NCI-H1105 treated with DMSO at 0.1 percent for 48 hours (cell line): ENCODE data around the gene SHISA9.
"Not testable (repeated sequence)": the region's sequence is repeated elsewhere in the genome, so short reads cannot be mapped to it uniquely, and the experiment has no call there.

Source experiments
- DNase-seq: peaks from one replicate; lab custom pipeline; 2025; lab: John Stamatoyannopoulos, UW

SHISA9 gene

DNA sequence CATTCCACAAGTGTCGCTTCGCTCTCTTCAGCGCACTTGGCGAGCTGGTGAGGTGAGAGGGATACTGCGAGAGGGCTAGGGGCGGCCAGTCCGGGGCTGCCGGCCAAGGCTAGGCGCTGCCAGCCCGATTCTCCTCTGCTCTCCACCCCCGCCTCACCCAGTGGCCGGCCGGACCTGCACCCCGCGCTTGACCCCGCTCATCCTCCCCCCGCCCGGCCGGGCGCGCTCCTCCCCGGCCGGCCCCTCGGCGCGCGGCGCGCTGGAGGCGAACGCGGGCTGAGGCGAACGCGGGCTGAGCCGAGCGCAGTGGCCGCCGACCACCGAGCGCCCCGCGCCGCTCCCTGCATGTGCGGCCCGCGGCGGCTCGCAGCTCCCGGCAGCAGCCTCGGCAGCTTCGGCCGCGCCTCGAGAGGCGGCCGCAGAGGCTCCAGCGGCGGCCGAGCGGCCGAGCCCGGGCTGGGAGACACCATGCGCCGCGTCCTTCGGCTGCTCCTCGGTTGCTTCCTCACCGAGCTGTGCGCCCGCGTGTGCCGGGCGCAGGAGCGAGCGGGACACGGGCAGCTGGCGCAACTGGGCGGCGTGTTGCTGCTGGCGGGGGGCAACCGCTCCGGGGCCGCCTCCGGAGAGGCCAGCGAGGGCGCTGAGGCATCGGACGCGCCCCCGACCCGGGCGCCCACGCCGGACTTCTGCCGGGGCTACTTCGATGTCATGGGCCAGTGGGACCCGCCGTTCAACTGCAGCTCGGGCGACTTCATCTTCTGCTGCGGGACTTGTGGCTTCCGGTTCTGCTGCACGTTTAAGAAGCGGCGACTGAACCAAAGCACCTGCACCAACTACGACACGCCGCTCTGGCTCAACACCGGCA, at the start of gene SHISA9:
Gene SHISA9 (plus strand): TSS at position 2 of the 865 bp plus-strand sequence.
- DNase-seq, result no peak

DNA sequence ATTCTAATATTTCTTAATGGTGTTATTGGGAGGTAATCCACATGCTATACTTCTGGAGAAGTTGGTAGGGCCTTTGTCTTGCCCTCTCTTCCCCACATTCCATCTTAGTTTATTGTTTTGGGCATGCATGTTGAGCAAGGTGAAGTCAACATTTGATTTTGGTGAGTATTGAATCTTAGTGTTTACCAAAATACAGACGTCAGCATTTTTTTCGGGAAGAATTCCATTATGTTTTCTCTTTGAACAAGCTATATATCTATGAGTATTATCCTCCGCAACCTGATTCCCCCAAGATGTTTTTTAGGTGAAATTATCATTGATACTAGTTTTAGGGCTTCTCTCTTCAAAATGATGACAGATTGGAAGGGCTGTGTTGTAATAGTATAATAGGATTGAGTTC, 47.4 kb upstream of the SHISA9 start:
- no peak for DNase-seq

DNA sequence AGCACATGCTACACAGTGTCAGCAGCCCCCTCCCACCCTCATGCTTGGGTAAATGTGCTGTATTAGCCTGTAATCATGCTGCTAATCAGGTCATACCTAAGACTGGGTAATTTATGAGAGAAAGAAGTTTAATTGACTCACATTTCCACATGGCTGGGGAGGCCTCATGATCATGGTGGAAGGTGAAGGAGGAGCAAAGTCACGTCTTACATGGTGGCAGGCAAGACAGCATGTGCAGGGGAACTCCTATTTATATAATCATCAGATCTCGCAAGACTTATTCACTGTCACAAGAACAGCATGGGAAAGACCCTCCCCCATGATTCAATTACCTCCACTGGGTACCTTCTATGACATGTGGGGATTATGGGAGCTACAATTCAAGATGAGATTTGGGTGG, 44.0 kb upstream of the SHISA9 start:
- DNase-seq, result not testable (repeated sequence)

DNA sequence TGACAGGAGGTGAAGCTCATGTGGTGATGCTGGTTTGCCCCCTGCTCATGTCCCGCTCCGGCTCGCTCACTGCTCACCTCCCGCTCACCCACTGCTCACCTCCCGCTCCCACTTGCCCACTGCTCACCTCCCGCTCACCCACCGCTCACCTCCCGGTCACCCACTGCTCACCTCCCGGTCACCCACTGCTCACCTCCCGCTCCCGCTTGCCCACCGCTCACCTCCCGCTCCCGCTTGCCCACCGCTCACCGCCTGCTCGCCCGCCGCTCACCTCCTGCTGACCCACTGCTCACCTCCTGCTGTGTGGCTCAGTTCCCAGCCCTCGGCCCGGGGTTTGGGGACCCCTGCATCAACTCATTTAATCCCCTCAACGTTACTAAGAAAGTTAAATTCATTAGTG, 39.1 kb upstream of the SHISA9 start:
- no peak for DNase-seq

DNA sequence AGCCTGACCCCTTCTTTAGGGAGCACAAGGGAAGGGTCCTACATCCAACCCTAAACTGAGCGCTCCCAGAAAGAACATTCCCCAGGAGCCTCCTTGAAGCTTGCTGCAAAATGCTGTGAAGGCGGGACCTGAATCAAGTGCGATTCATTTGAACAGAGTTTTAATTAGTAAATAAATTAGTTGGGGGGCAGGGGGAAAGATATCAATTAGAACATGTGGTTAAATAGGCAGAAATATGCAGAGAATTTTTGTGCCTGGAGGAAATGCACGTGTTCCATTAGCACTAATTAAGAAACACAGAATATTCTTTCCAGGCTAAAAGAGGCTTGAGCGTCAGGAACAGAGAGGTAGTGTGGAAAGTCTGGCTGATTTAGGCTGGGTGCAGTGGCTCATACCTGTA, 38.5 kb upstream of the SHISA9 start:
- DNase-seq, result no peak

DNA sequence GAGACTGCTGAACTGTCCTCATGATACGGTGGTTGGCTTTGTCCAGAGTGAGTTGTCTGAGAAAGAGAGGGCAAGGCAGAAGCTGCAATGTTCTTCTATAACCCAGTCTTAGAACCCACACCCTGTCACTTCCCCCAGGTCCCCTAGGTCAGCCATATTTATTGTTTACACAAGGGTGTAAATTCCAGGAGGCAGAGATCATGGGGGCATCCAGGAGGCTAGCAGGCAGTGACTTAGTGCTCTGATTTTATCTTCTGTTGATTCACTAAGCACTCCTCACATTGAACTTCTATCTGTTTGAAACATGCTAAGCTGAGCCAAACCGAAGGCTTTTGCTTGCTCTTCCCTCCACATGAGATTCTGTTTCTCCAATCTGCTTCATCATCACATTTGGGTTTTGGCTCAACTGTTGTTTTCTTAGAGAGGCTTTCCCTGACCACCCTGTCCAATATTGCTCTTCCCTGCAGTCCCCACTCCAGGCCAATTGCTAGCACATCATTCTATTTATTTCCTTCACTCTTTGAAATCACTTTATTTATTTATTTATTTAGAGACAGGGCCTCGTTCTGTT, 34.3 kb upstream of the SHISA9 start:
- no peak for DNase-seq

DNA sequence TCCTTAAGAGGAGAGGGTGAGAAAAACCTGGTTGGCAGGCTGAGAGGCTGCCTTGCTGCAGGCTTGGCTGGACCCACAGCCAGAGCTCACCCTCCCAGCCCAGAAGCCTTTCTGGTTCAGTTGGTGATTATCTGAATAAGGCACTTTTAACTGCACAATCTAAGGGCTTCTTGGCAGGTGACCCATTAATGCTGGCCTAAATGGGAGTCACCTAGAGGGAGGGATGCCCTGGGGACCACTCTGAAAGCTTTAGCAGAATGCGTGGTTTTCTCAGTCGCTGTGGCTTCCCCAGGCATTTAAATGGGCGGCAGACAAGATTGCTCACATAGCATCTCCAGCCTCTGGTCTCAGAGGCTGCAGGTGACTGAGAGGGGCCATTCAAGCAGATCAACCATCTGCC, 33.2 kb upstream of the SHISA9 start:
- peak; percentile 60 for DNase-seq

DNA sequence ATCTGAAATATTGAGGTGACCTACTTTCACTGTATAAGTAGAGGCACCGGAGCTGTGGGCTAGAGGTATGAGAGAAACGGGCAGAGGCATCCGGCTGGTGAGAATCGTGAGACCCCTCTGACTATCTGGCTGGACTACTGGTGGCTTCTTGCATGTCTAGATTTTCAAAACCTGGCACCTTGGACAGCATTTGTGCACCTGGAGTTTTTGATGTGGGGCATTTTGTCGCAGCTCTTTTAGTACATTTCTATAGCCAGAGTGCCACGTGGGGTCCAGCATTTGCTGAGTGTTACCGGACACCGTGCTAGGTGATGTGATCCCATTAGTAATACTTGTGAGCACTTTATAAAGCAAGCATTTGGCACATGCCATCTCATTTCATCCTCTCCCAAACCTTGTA, 32.6 kb upstream of the SHISA9 start:
- DNase-seq, result no peak

DNA sequence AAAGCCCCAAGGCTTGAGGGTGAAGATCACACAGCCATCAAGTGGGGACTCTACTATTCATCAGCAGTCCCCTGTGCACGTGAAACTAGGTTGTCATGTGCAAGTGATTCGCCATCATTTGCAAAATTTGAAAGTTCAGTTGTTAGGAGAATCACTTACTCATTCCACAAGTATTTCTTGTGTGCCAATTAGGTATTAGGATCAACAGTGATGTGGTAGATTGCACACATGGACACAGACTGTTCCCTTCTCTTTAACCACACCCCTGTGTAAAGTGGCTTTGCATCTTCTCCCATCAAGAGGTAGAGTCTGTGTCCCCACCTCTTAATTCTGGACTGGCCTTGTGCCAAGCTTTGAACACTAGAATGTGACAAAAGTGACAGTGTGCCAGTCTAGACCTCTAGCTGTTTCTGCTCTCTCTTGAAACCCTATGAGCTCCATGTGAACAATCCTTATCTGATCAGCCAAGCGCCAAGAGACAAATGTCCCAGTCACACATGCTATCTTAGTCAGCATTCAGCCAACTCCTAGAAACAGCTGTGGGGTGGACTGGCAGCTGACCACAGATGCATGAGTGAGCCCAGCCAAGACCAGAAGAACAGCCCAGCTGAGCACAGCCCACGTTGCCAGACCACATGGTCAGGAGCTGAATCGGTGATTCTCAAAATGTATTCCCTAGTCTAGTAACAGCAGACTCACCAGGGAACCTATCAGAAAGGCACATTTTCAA, 31.5 kb upstream of the SHISA9 start:
- DNase-seq, result peak; percentile 14

DNA sequence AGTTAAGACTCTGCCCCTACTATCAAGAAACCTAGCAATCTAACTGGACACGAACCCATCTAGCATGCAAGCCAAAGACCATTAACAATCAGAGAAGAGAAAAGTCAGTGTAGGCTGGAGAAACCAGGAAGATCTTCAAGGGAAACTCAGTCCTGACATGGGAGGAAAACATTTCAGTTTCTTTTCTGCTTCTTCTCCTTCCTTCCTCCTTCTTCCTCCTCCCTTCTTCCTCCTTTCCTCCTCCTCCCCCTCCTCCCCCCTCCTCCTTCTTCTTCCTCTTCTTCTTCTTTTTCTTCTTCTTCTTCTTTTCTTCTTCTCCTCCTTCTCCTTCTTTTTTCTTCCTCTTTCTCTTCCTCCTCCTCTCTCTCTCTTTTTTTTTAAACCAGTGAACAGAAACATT, 29.6 kb upstream of the SHISA9 start:
- no peak for DNase-seq

DNA sequence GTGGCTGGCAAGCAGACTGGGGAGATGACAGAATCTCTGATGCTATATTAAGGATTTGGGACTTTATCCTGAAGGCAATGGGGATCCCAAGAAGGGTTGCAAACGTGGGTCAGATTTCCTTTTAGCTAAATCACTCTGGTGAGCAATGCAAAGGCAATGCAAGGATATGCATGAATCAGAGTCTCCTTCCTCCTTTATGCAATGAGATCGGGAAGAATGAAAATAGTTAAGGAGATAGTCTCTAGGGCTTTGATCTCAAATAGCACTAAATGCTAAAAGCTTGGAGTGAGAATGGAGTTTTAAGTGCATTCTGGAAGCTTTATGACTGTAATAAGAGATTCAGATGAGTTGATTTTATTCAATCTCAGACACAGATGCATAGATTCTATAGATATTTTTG, 27.2 kb upstream of the SHISA9 start:
- no peak for DNase-seq

DNA sequence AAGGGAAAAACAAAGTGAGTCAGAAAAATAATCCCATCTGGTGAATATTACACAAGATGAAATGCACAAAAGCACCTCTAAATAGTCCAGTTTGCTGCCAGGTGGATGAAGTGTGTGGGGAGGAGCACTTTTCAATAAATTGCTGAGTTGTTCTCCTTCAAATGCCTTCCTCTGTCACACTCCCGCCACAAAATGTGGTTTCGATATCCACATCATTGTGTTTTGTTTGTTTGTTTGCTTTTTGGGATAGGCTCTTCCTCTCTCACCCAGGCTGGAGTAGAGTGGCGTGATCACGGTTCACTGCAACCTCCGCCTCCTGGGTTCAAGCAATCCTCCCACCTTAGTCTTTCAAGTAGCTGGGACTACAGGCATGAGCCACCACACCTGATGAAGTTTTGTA, 24.6 kb upstream of the SHISA9 start:
- peak; percentile 44 for DNase-seq

DNA sequence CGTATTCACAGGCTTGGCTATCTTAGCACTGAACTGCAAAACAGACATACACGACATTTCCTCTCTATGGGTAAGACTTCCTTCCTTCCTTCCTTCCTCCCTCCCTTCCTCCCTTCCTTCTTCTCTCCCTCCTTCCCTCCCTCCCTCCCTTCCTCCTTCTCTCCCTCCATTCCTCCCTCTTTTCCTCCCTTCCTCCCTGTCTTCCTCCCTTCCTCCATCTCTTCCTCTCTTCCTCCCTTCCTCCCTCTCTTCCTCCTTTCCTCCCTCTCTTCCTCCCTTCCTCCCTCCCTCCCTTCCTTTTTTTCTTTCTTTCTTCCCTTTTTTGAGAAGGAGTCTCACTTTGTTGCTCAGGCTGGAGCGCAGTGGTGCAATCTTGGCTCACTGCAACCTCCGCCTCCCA, 22.4 kb upstream of the SHISA9 start:
- DNase-seq, result no peak

DNA sequence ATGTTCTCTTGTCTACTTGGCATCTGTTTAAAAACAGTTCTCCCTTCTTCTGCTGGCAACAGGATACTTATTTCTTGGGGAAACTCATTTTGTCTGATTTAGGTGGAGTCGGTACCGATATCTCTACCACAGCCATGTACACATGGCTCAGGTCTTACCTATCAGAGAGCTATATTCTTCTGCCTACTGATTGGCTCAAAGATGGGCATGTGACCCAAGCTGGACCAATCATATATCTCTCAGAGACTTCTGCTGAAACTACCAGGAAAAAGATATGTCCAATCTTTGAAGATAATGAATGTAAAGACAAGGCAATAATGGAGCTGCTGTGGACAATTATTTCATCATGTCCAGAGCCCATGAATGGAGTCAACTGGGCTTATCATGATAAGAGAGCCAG, 21.6 kb upstream of the SHISA9 start:
- no peak for DNase-seq

DNA sequence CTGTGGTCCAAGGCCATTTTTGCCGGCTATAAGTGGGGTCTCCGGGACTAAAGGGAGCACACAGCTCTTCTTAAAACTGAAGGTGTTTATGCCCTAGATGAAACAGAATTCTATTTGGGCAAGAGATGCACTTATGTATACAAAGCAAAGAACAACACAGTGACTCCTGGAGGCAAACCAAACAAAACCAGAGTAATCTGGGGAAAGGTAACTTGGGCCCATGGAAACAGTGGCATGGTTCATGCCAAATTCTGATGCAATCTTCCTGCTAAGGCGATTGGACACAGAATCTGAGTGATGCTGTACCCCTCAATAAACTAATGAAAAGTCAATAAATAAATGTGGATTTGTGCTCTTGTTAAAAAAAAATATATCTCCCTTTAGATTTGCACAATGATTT, 20.2 kb upstream of the SHISA9 start:
- DNase-seq, result no peak

DNA sequence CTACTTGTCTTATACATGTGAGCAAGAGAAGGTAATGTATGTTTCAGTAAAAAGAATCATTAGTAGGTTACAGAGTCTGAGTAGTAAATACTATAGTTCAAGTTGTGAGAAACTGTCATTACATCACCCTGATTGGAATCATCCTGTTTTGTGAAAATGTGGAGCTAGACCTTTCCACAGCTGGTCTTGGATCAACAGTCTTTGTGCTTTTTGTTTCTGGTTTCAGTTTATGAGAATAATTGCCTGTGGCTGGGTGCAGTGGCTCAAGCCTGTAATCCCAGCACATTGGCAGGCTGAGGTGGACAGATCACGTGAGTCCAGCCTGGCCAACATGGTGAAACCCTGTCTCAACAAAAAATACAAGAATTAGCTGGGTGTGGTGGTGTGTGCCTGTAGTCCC, 19.7 kb upstream of the SHISA9 start:
- DNase-seq, result no peak

DNA sequence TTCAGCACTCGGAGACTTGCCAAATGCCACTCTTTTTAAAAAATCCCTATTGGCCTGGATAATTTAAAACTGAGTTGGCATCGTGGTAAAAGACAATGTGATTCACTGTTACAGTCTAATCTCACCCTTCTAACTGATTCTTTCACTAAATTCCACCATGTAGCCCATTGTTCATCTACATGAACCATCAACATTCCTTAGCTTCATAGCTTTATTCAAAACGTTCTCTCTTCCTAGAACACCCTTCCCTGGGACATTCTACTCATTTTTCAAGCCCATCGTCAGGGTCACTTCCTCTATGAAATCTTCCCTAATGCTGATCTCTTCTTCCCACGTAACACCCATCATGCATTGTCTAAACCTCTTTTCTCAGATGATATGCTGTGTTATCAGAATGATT, 15.7 kb upstream of the SHISA9 start:
- no peak for DNase-seq

DNA sequence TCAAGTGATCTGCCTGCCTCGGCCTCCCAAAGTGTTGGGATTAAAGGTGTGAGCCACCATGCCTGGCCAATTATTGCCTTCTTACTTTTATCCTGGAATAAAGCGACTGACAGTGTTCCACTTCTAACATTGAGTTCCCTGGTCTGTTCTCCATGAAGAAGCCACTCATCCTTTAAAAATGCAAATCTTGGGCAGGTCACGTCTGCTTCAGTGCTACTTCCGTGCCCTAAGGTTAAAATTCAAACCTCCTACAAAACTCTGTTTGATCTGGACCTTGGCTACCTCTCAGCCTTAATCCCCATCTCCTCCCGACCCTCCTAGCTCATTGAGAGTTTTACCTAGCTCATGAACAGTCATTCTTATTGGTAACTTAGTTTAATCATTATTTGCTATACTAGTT, 9.6 kb upstream of the SHISA9 start:
- no peak for DNase-seq

DNA sequence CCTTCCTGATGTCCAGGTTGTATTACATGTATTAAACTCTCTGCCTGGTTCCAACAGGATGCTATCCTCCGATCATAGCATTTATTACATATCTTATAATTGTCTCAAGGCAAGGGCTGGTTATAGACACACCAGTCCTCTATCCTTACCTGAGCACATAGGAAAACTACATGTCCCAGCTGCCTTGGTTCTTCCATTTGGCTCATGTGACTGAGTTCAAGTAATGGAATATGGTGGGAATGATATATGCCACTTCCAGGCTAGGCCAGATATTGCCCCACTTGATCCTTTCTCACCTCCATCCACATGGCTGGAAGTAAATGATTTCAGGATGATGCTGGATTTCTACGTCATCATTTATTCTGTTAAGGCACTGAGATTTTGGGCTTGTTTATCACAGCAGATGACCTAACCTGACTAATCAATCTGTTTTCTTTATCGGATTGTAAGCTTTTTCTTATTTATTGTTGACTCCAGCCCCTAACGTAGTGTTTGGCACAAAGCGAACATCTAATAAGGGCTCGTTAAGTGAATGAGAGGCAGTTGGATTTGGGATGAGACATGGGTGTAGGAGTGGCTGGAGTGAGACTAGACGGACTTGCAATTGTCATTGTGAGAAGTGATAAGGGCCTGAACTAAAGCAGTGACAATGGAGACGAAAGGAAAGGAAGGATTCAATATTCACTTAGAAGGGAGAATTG, 8.2 kb upstream of the SHISA9 start:
- DNase-seq, result no peak

DNA sequence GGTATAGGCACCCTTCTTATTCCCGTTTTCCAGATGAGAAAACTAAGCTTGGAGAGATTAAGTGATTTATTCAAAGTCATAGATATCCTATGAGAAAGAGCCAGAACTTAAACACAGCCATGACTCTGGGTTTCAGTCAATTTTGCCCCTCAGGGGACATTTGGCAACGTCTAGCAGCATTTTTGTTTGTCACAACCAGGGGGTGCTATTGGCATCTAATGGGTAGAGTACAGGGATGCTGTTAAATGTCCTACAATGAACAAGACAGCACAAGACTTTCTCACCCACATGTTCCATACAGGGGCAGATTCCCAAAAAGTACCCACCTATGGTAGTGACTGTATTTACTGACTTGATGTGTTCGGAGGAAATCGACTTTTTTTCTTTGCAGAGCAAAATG, 4.8 kb upstream of the SHISA9 start:
- DNase-seq, result no peak

DNA sequence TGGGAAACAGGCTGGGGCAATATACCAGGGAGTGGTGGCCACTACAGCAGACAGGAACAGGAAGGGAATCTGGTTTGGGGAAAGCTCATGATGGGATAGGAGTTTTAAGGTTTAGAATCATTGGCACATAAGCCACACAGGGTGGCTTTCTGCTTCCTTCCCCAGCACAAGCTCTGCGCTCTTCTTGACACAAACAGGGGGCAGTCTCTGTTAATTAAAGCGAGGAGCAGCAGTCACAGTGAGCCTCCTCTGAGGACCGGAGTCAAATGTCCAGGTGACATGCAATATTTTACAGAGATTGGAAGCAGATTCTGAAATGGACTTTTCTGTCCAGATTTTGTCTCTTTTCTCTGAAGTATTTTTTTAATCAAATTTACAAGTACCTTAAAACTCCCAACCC, 2.8 kb upstream of the SHISA9 start:
- no peak for DNase-seq

DNA sequence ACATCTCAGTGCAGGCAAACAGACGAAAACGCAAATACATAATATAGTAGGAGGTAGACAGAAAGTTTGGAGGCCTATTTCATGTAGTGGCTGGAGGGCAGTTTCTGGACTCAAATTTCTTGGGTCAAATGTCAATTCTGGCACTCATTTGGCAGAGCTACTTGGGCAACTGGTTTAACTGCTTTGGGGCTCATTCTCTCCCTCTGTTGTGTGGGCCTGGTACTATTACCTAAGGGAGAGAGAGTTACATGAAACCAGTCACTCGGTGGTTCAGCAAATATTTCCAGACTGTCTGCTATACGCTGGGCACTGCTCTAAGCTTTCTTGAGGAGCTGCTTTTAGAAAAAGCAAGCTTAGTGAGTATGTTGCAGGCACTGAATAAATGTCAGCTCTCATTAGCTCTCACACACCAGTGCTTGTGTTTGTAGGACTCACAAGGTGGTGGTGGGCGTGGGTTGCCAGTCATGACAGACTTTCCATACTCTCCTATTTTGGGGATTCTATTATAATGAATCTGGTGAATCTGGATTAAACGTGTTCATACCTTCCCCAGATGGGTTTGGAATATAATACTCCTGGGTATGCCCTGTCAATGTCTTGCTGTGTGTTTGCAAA, 1.8 kb upstream of the SHISA9 start:
- no peak for DNase-seq
